HL-60 (cell line): ENCODE measurements around the gene SARM1.

Experiments
- DNase-seq, 2 experiments: peaks; one replicate each; pipeline ENCODE4 v3.0.0-alpha.2; 2010 to 2020; ENCODE audit warnings: low read depth in 1 of 2, low spot score in 1 of 2
- H3K27ac ChIP-seq: fragments of 250-450 bp; sonication (Bioruptor Pico); replicated peaks from 2 replicates; pipeline ENCODE4 v1.5.1; 2020; ENCODE audit warnings: mild to moderate bottlenecking, moderate library complexity
- H3K27me3 ChIP-seq: fragments of 250-450 bp; sonication (Bioruptor Pico); 2 replicates; pipeline ENCODE4 v1.5.1; 2021; ENCODE audit warnings: mild to moderate bottlenecking, moderate library complexity; ENCODE audit not compliant: insufficient read depth, poor library complexity, severe bottlenecking
- H3K4me3 ChIP-seq: replicated peaks from 2 replicates; pipeline ENCODE4 v1.5.1; 2011; ENCODE audit warnings: mild to moderate bottlenecking, control low read depth, low read length; ENCODE audit not compliant: insufficient read depth
- GABPA ChIP-seq: IDR thresholded peaks from 2 replicates; pipeline ENCODE4 v1.6.1; 2012; ENCODE audit warnings: low read depth
- POLR2AphosphoS5 ChIP-seq: IDR thresholded peaks from 2 replicates; pipeline ENCODE4 v1.6.1; 2012; ENCODE audit warnings: low read depth
- SPI1 ChIP-seq: IDR thresholded peaks from 2 replicates; pipeline ENCODE4 v1.6.1; 2012; ENCODE audit warnings: low read depth, mild to moderate bottlenecking, borderline replicate concordance
- TF ChIP-seq, protein P1 (sequence below): IDR thresholded peaks from 2 replicates; pipeline ENCODE4 v1.6.1; 2012; ENCODE audit warnings: low read depth; ENCODE audit not compliant: insufficient replicate concordance
- TF ChIP-seq, protein P2 (sequence below): IDR thresholded peaks from one replicate; pipeline ENCODE4 v1.5.1; 2011; ENCODE audit warnings: low read length, control low read depth, inconsistent platforms; ENCODE audit not compliant: insufficient read depth

SARM1 gene

DNA sequence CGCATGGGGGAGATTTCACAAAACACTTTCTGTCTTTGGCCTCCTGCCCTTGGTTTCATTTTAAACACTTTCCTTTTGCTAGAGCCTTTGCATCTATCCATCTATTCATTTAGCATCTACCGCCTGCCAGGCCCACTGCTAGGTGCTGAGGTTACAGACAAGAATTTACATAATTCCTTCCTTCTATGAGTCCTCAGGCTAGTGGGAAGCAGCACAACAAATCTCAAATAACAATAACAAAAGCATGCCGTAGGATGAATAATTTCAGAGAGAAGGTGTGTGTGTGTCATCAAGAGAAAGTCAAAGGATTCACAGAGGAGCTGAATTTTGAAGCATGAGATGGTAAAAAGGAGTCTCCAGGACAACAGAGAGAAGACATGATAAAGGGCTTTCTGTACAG is 40.6 kb downstream of the SARM1 start:
- no peak for DNase-seq
- Histone ChIP-seq H3K27ac (no peak overlapping the region), H3K4me3 (no peak overlapping the region), H3K27me3 (peaks cover 11% of the 10 kb centered on the region)
- TF ChIP-seq POLR2AphosphoS5 (no peak), SPI1 (no peak), GABPA (no peak)
- TF ChIP-seq, protein P1, sequence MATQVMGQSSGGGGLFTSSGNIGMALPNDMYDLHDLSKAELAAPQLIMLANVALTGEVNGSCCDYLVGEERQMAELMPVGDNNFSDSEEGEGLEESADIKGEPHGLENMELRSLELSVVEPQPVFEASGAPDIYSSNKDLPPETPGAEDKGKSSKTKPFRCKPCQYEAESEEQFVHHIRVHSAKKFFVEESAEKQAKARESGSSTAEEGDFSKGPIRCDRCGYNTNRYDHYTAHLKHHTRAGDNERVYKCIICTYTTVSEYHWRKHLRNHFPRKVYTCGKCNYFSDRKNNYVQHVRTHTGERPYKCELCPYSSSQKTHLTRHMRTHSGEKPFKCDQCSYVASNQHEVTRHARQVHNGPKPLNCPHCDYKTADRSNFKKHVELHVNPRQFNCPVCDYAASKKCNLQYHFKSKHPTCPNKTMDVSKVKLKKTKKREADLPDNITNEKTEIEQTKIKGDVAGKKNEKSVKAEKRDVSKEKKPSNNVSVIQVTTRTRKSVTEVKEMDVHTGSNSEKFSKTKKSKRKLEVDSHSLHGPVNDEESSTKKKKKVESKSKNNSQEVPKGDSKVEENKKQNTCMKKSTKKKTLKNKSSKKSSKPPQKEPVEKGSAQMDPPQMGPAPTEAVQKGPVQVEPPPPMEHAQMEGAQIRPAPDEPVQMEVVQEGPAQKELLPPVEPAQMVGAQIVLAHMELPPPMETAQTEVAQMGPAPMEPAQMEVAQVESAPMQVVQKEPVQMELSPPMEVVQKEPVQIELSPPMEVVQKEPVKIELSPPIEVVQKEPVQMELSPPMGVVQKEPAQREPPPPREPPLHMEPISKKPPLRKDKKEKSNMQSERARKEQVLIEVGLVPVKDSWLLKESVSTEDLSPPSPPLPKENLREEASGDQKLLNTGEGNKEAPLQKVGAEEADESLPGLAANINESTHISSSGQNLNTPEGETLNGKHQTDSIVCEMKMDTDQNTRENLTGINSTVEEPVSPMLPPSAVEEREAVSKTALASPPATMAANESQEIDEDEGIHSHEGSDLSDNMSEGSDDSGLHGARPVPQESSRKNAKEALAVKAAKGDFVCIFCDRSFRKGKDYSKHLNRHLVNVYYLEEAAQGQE = no peak
- TF ChIP-seq, protein P2, sequence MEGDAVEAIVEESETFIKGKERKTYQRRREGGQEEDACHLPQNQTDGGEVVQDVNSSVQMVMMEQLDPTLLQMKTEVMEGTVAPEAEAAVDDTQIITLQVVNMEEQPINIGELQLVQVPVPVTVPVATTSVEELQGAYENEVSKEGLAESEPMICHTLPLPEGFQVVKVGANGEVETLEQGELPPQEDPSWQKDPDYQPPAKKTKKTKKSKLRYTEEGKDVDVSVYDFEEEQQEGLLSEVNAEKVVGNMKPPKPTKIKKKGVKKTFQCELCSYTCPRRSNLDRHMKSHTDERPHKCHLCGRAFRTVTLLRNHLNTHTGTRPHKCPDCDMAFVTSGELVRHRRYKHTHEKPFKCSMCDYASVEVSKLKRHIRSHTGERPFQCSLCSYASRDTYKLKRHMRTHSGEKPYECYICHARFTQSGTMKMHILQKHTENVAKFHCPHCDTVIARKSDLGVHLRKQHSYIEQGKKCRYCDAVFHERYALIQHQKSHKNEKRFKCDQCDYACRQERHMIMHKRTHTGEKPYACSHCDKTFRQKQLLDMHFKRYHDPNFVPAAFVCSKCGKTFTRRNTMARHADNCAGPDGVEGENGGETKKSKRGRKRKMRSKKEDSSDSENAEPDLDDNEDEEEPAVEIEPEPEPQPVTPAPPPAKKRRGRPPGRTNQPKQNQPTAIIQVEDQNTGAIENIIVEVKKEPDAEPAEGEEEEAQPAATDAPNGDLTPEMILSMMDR = no peak

DNA sequence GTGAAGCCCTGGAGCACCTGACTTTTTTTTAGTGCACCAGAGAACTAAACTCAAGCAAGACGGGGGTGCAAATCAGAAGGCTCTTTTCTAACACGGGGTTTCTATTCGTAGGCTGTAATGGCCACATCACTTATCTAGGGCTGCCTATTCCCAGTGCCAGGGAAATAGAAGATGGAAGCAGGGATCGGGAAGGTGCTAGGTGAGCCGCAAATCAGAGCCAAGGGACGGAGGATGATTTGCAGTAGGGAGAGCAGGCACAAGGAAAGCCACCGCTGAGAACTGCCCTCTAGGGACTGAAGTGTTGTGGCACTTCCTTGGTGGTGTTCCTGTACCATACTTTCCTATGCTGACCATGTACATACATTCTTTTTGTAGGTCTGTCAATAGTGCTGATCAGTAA is 42.3 kb downstream of the SARM1 start:
- Histone ChIP-seq H3K4me3 (no peak overlapping the region), H3K27ac (no peak overlapping the region), H3K27me3 (peaks cover 2% of the 10 kb centered on the region)
- DNase-seq = no peak
- no peak for TF ChIP-seq SPI1
- TF ChIP-seq POLR2AphosphoS5 = no peak
- TF ChIP-seq, protein P1 = no peak
- no peak for TF ChIP-seq GABPA
- TF ChIP-seq, protein P2 = no peak

DNA sequence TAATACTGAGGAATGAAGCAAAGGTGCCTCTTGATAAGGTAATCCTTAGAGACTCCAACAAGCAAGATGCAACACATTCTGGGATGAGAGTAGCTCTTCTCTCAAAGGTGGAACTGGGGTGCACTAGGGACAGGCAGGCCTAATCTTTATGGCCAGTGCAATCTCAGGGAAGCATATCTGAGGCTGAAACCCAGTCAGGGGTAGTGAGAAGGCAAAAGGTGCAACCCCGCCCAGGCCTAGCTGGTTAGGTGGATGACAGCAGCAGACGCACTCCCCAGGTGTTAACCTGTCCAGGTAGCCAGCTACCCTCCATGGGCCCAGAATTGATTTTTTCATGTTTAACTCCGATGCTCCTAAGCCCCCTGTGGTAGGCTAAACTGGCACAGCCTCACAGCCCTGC is 44.4 kb downstream of the SARM1 start:
- TF ChIP-seq, protein P2 = no peak
- TF ChIP-seq, protein P1 = no peak
- no peak overlapping the region for H3K27ac ChIP-seq
- peaks cover 2% of the 10 kb centered on the region for H3K27me3 ChIP-seq
- H3K4me3 ChIP-seq = no peak overlapping the region
- DNase-seq = no peak
